GM18867 (cell line): ENCODE measurements around the gene CSTPP1.
"Not testable (repeated sequence)": the region's sequence is repeated elsewhere in the genome, so short reads cannot be mapped to it uniquely, and the experiment has no call there.

Source experiments
- ATAC-seq: cut with Tn5 transposase; IDR thresholded peaks from one replicate; pipeline ENCODE4 v1.9.1; 2021; ENCODE audit warnings: mild to moderate bottlenecking, moderate library complexity; ENCODE audit not compliant: unreplicated experiment

The CSTPP1 gene

DNA sequence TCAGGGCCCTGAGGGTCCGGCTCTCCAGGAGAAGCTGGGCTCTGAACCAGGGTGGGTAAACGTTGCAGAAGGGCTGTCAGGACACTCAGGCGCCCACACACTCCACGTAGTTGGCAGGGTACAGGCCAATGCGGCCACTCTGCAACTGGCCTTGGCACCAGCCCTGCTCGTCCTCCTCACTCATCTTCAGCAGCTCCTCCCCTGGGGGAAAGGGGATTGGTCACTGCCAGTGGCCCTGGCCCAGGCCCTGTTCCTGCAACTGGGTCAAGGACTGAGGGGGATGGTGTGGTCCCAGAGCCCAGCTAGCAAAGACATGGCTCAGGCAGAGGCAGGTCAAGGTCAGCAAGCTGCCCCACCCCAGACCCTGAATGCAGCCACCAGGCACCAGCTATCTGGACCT is 241.3 kb downstream of the CSTPP1 start:
- no peak for ATAC-seq

DNA sequence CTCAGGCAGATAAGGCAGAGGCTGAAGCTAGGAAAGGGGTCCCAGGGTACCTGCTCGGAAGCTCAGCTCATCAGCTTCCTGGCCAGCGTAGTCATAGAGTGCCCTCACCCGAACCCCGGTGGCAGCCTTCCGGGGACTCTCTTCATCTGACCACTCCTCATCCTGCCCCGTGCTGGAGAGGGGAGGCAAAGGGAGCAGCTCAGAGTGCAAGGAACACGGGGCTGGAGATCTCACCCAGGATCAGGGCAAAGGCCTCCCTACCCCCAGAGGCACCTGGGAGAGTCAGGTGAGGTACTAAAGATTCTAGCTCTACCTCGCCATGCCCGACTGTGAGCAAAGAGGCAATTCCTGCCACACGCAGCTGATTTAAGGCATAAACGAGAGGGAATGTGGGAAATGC is 241.8 kb downstream of the CSTPP1 start:
- ATAC-seq = no peak

DNA sequence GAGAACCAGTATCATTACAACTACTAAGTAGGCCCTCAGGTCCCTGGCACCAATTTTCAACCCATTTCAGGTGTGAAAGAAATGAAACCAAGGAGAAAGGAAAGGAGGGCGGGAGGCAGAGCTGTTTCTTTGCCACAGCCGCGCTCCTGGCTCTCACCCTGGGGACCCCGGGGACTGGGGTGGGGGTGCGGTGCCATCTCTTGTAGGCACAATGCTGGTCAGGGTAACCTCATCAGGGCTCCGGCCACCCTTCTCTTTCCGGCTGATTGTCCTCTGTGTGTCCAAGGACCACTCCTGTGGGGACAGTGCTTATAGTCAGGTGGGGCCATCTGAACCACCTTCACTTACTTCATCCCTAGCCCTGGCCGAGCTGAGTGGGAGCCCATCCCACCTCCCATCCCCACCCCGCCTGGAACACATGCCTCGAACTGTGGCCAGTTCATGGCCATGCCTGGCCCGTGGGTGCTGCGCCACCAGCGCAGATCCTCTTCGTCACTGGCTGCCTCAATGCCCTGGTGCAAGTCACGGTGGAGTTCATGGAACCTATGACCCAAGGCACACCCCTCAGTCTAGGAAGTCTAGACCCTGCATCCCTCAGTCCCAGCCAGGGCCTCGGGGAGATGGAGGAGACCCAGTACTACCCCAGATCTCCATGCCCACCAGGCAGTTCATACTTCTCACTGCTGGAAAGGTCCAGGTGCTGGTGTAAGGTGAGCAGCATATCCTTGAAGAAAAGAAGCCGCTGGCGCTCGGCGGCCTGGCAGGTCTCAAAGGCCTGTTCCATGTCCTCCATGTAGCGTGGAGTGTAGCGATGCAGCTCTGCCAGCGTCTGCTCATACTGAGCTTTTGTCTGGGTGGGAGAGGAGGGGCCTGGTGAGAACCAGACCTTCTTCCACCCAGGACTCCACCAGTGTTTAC is 242.4 kb downstream of the CSTPP1 start:
- no peak for ATAC-seq

DNA sequence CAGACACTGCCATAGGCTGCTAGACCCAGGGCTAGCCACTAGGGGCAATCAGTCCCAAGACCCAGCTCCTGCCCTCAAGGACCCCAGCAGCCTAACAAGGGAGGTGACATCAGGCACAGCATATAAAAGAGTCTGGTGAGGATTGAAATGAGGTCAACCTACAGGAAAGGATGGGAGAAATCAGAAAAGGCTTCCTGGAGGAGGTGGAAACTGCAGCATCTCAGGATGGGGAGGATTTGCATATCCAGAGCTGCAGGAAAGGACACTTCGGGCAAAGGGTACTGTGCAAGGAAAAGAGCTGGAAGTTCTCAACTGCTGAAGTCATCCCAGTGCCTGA is 243.1 kb downstream of the CSTPP1 start:
- no peak for ATAC-seq

DNA sequence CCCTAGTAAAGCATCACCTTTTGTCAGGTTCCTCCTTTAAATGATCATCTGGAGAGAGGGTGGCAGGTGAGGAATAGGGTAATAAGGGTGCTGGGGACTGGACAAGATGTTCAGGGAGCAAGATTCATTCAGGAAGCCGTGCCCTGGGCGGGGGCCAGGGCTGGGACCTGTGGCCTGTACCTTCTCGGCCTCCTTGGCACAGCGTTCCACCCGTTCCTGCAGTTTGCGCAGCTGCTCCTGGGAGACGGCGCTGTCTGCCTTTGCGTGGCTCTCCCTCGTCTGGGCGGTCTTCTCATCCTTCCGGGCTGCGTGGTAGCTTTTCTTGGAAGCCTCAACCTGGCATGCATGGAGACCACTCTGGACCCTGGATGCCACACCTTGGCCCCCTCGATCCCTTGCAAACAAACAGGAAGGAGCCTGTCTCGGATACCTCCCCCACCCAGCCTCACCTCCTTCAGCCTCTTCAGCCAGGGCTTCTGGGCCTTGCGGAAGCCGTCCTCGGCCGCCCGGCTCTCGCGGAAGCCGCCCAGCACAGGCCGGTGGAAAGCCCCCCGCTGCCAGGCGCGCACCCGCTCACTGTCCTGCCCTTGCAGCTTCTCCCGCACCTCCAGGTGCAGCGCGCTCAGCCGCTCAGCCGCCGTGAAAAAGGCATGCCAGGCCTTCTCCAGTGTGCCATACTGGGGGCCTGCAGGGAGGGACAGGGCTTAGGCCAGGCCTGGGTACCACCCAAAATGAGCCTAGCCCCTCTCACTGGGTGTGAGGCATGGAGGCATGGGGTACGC is 243.6 kb downstream of the CSTPP1 start:
- no peak for ATAC-seq

DNA sequence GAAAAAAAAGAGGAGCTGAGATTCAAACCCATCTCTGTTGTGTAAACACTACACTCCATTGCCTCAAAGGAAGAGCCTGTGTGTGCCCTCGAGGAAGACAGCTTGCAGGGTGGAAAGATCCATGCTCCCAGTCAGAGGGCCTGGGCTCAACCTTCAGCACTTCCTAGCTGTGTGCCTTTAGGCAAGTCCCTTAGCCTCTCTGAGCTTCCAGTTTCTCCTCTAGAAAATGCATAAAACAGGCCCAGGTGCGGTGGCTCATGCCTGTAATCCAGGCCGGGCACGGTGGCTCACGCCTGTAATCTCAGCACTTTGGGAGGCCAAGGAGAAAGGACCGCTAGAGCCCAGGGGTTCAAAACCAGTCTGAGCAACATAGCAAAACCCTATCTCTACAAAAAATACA is 244.7 kb downstream of the CSTPP1 start:
- ATAC-seq = no peak

DNA sequence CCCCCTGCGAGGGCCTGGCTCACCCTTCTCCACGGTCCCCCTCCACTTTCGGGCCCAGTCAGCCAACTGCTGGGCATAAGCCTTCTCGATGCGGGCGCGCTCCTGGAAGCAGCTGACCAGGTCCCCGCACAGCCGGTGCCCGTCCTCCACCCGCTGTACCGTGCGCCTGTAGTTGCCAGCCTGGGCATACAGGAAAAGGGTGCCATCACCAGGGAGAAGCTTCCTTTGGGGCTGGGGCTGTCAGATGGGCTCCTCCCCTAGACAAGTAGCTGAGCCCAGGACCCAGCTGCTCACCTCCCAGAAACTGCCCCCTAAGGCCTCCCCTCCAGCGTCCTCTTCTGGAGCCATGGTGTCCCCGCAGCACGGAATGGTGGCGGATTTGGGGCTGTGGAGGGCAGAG is 245.8 kb downstream of the CSTPP1 start:
- ATAC-seq = no peak

DNA sequence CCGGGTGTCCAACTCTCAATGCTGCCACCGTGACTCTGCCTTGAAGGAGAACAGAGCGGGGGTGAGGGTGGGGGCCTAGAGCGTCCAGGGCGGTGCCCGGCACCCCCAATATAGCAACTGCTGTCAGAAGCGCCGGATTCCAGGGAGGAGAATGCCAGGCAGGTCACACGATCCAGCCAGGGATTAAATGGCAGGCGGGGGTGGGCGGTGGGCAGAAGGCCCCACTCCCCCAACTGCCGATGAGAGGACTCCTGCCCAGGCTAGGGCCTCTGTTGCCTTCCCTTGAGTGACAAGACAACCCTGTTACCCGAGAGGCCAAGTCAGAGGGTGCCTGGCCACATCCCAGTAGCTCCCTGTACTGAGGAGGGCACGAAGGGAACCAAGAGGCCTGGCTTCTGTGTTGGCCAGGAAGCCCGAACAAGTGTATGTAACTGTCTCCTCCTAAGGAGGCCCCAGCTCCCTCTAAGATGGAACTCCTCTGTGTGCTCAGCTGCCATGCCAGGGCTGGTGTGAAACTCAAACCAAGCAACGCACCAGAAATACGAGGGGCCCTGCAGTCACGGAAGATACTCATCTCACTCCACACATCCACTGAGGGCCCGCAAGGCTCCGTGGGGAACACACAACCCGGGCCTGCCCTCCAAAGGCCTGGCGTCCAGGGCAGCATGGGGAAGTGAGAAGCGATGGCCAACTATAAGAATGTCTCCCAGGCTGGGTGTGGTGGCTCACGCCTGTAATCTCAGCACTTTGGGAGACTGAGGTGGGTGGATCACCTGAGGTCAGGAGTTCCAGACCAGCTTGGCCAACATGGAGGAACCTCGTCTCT is 246.7 kb downstream of the CSTPP1 start:
- ATAC-seq = no peak

DNA sequence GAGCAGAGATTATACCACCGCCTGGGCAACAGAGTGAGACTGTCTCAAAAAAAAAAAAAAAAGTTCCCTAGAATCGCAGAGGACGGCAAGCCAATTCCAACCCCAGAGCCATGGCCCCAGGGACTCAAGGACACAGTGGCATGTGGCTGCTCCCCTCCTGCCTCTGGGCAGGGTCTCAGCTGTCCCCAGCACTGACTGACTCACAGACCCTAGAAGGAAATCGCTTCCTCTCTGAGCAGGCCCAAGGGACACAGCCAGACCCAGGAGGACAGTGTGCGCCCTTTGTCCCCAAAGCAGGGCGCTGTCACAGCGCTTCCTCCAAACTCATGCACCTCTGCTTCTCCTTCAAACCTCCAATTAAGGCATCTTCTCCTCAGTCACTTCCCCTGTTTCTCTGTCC is 247.4 kb downstream of the CSTPP1 start:
- no peak for ATAC-seq

DNA sequence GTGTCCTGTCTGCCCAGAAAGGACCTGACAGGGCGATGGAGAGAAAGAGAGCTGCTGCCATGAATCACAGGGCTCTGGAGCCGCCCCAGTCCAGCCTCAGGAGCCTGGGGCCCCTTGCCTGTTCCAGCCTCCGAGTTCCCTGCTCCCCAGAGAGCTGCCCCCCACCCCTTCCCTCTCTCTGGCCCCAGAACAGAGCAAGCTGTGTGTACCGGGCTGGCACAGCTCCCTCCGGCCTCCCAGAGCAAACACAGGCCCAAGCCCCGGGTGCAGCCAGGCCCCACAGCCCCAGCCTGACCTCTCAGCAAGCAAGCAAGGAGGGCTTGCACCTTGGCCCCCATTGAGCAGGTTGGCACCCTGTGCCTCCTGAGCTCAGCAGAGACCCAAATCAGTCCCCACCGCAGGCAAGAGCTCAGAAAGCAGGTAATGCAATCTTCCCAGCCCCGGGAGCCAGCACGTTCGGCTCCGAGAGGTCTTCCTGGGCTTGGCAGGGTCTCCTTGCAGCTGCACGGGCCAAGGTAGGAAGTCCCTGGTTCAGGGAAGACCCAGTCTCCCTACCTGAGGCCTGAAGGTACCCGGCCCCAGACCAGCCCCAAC is 248.2 kb downstream of the CSTPP1 start:
- ATAC-seq = no peak

DNA sequence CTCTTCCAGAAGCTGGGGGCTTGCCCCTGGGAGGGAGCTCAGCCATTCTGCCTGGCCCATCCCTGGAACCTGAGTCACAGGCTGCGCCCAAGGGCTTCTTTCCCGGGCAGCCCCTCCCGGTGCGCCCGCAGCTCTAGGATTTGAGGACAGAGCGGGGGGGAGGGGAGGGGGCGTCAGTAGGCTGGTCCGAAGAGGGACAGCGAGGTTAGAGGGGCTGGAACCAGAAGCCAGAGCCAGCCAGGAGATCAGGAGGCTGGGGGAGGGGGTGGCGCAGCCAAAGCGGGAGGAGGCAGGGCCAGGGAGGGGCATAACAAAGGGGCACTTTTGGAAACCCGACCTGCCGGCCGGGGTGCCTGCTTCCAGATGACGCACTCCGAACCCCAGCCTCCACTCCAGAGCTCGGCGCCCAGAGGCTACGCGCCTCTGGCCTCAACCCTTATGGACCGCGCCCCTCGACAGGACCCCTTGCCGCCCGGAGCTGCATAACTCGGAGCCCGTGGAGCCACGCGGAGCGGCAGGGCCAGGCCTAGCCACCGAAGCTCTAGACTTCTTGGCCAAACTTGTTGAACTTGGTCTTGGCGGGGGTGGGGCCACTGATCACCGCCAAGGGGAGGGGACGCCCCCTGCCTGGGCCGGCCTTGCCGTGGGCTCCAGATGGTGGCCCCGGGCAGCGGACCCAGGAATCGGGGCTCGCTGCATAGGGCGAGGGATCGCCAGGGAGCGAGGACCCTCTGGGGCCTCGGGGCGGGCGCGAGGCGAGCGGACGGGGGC is 248.9 kb downstream of the CSTPP1 start:
- no peak for ATAC-seq

DNA sequence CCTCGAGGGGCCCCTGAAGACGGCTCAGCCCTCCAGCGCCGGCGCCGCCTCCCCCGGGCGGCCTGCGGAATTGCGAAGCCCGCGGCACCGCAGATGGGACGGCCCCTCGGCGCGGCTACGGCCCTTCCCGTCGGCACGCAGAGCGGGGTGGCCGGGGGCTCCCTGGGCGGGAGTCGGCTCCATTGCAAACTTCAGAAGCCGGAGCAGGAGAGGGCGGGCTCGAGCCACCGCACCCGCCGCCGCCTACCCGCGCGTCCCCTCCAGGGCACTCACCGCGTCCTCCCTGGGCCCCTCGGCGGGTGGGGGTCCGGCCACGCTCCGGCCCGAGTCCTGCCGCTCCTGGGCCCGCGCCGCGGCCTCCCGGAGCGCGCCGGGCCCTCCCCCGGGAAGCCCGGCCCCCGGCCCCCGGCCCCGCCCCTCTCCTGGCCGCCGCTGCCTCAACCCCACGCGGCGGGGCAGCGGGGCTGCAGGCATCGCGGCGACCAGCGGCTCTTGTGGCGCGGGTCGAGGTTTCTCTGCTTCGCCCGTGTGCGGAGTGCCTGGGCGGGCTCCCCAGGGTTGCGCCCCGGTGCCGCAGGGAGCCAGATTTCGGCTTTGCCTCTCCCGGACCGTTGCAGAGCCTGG is 249.6 kb downstream of the CSTPP1 start, which contains the start of gene PACSIN3:
Gene PACSIN3, minus strand, starts transcription at position 359 of the 624 bp plus-strand sequence. CDS start 3,707 bp downstream, outside the sequence.
- ATAC-seq = peak; percentile 59

DNA sequence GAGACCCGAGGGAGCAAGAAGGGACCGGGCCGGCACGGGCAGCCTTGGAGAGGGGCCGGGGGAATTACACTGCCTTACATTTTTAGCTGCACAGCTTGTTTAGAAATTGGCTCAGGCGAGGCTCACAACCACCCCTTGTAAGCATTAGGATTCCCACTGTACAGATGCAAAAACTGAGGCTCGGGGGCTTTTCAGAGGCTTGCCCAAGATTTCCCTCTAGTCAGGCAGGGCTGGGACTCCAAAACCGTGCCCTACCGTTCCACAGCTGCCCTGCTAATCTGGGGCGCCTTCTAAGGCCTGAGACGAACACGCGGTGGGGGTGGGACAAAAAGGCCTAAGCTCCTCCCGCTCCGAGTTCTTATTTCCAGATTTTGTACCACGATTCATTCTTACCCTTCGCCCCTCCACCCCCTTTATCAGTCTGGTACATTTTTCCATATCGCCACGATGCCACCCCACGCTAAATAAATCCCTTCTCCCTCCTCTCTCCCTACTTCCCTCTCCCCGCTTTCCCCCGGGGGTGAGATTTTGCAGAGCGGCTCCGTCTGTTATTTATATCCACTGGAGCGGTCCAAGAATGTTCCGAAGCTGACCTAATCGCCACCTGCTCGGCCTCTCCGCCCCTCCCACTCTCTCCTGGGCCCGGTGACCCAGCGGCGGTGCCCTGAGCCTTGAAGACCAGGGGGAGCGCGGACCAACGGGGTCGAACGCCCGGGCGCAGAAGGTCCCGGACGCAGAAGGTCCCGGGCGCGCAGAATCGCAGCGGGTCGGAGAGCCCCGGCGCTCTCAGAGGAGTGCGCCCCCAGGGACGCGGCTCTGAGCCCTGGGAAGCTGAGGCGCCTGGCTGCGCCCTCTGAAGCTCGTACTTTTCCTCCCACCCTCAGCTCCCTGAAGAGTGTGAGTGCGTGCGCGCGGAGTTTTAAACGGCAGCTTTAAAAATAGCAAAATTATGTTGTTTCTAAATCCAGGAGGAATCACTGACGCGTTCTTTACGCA is 250.4 kb downstream of the CSTPP1 start:
- peak; percentile 24 for ATAC-seq

DNA sequence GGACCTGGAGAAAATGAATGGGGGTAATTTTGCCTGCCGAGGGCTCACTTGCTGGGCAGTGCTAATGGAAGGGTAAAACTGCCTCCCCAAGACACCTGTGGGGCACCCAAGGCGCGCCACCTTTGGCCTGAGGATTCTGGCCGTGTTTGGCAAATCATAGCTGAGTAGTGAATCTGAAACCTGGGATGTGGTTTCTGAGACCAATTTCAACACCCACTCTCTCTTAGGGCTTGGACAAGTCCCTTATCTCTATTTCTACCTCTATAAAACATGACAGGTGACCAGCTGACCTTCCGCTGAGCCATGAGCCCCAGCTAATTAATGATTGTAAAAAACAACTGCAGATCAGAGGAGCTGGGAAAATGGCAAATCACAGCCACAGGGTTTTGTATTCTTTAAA is 251.2 kb downstream of the CSTPP1 start:
- ATAC-seq = no peak

DNA sequence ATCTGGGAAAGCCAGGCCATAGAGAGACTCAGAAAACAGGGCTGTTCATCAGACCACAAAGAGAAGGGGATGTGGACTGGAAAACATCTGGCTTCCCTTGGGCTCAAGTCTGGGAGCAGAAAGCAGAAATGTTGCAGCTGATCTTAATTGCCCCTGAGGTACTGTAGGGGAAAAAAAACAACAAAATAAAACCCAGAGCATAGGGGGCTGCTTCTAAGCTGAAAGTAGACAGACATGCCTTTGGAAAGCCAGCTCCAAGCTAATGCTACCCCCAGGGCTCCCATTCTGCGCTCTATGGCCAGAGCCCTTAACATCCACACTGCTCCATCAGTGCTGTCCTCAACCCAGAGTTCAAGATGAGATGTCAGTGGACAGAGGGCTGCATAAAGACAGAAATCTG is 251.7 kb downstream of the CSTPP1 start:
- ATAC-seq = no peak

DNA sequence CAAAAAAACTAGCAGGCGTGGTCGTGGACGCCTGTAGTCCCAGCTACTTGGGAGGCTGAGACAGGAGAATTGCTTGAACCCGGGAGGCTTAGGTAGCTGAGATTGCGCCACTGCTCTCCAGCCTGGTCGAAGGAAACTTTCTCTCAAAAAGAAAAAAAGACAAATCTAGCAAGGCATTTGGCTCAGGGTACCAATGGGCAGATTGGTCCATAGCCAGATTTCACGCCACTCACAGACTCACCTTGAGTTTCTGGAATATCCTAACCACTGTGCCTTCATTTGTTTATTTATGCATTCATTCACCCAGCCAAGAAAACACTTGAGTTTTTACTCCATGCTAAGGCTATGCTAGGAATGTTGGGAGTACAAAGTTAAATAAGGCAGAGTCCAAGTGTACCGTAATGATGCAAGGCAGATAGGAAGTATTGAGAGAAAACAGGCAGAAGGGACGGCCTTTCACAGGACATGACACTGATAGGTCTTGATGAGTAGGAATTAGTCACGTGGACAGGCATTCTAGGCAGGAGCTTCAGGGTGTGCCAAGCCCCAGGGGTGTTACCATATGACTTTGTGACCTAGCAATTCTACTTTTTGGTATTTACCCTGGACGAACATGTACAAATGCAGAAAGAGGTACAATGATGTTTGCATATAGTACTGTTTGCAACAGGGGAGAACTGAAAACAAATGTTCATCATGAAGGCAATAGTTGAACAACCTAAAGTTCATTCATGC is 252.7 kb downstream of the CSTPP1 start:
- ATAC-seq = no peak

DNA sequence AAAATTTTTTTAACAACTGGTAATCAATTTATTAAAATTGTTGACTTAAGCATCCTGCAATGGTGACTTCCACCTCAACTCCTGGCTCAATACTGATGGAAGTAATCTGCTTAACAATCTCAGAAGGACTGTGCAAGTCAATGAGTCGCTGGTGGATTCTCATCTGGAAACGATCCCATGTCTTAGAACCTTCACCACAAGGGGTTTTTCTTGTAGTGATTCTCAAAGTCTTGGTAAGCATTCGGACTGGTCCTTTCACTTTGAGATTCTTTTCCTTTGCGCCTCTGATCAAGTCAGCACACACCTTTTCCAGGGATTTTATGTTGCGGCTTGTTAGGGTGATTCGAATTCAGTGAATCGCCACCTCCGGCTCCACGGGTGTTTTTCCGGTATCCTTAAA is 254.6 kb downstream of the CSTPP1 start:
- not testable (repeated sequence) for ATAC-seq

DNA sequence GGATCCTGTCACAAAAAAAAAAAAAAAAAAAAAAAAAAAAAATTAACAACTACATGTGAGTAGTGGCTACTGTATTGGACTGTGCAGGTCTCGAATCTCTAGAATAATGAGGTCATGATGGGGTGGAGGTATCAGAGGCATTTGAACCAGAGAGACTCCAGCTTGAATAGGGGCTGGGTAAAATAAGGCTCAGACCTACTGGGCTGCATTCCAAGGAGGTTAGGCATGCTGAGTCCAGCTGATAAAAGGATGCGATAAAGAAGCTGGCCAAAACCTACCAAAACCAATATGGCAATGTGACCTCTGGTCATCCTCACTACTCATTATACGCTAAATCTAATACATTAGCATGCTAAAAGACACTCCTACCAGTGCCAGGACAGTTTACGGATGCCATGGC is 255.6 kb downstream of the CSTPP1 start:
- no peak for ATAC-seq
